Measurements from ENCODE around the gene VAV2.
"Not testable (repeated sequence)": the region's sequence is repeated elsewhere in the genome, so short reads cannot be mapped to it uniquely, and the experiment has no call there.

Gene VAV2

DNA sequence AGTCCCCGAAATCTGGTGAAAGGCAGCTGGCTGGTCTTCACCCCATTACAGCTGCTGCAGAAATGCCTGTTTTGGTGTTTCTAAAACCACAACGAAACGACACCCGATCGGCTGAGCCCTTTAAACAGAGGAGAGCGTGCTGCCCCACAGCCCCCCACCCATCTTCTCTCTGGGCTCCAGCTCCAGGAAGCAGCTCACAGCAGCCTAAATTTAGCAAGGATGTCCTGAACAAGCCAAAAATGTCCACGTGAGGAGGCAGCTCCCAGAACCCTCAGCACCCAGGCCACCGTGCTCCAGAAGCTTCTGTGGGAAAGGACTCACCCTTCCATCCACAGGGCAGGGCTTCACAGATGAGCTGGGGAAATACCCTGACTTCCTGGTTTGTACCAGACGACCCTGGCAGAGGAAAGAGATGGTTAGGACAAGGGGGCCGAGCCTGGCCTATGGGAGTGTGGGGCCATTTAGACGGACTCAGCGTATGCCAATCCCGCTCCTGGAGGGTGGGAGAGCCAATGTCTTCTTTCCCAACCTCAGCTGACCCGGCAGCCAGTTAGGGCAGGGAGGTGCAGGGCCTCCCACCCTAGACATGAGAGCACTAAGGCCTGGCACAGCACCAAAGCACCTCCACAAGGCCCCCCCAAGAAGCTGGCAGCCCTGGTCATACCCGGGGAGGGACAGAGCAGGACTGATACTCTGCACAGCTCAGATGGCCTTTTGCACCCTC is 214.9 kb downstream of the VAV2 start:
- no peak for DNase-seq

DNA sequence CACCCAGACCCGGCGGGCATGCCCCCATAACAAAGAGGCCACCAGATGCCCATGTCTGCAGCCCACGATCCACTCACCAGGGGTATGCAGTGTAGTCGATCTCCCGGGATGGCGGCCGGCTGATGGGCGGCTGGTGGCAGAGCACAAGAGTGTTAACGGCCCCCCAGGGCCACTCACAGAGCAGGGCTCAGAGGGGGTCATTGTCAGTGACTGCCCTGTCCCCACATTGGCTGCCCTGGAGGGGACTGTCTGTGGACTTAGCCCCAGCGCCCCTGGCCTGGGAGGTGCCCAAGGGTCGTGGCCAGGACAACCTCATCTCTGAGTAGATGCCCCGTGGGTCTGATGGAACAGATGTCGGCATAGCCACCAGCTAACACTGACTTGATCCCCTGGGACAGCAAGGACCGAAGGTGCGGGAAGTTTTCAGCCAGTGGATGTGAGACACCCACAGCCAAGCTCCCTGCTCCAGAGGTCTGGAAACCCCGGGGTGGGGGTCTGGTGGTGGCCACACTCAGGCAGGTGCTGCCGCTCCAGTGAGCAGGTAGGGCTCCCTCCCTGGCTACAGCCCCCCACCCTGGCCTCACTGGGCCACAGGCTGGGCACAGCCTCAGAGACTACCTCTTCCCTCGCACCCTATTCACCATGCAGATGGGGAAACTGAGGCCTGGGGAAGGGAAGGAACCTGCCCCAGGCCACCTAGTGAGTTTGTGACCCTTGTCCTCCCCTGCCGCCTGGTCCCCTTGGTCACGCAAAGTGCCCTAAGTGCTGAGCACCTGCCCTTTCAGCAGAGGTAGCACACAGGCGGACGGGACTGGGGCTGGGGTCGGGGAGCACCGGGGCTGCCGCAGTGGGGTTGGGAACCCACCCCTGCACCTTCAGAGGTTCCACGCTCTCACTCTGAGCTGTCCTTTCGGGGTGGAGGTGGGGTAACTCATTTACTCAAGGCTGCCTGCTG is 215.9 kb downstream of the VAV2 start:
- no peak for DNase-seq

GRCh38 chr9:133775291-133775690 is 216.8 kb downstream of the VAV2 start:
- DNase-seq, result no peak

- no peak for DNase-seq
Observed at GRCh38 chr9:133774799-133775198, 217.3 kb downstream of the VAV2 start.

DNA sequence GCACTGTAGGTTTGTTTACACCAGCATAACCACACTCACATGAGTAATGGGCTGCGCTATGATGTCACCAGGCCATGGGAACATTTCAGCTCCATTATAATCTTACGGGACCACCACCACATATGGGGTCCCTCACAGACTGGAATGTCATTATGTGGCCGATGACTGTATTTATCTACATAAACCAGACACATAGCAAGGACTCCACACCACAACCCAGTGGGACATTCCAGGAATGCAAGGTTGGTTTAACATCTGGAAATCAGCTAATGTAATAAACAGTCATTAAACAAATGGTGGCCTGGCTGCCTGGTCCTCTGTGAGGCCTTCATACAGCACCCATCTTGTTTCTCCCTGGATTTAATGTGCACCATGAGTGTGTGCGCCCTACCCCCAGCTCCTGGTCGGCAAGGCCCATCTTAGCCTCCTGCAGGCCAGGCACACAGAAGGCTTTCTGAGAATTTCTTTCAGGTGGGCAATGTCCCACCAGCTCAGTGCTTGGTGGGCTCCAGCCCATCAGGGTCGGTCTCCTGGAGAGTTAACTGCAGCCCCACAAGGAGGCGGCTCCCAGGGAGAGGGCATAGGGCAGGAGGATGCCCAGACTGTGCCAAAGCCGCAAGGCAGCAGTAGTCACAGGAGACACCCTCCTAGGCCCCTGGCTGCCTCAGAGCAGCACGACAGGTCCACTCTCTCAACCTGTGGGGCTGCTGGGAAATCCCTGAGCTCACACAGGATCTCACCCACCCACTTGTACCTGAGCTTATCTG is 218.1 kb downstream of the VAV2 start:
- no peak for DNase-seq

GRCh38 chr9:133772581-133772980 is 219.5 kb downstream of the VAV2 start:
- no peak for DNase-seq

GRCh38 chr9:133771486-133772482 is 220.3 kb downstream of the VAV2 start:
- DNase-seq, result no peak

GRCh38 chr9:133770076-133770777 is 221.9 kb downstream of the VAV2 start:
- no peak for DNase-seq

- no peak for DNase-seq
Observed at GRCh38 chr9:133769511-133770075, 222.5 kb downstream of the VAV2 start.

DNA sequence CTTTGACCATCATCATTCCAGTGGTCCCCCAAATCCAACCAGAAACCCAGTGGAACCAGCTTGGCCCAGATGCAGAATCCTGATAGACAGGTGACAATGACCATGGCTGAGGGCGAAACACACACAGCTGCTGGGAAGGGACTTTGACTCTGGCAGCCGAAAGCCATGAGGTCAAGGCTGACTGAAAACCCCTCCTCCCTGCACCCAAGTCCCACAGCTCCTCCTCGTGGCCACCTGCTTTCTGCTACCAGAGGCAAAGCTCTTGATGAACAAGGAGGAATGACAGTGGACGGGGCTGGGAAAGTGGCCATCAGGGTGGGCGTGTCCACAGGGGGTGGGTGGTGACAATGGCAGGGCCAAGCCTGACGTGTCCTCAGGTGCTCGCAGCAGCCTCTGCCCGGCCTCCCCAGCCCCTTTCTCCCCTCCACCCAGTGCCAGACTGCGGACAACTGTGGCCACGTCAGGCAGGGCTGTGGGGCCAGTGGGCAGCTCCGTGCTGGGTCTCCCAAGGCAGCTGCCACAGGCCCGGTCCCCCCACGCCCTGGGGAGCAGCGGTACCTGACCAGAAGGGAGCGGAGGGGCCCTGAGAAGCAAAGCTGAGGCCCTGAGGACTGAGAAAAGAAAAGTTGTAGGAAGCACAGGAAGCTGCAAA is 223.1 kb downstream of the VAV2 start:
- no peak for DNase-seq

DNA sequence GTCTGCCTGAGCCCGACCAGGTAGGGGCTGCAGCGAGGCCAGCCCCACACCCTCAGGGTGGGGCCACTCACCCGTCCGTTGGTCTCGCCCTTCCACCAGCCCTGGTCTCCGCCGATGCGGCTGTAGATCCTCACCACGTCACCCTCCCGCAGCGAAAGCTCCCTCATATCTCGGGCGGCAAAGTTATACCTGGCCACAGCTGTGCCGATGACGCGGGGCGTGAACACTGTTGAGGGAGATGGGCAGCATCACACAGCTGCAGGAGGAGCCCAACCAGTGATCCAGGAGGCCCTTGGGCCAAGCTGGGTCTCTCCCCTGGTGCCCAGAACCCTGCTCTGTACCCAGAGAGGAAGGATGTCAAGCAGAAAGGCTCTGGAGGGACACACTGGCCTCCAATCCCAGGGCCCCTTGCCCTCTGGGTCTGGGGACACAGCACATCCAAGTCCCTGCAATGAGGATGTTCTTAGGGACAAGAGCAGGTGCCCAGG is 223.7 kb downstream of the VAV2 start:
- DNase-seq, result no peak

- DNase-seq, result no peak
Observed at GRCh38 chr9:133767625-133768024, 224.5 kb downstream of the VAV2 start.

- no peak for DNase-seq
Observed at GRCh38 chr9:133767008-133767407, 225.1 kb downstream of the VAV2 start.

DNA sequence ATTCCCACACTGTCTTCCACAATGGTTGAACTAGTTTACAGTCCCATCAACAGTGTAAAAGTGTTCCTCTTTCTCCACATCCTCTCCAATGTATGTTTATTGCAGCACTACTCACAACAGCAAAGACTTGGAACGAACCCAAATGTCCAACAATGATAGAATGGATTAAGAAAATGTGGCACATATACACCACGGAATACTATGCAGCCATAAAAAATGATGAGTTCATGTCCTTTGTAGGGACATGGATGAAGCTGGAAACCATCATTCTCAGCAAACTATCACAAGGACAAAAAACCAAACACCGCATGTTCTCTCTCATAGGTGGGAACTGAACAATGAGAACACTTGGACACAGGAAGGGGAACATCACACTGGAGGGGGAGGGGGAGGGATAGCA is 225.9 kb downstream of the VAV2 start:
- not testable (repeated sequence) for DNase-seq

DNA sequence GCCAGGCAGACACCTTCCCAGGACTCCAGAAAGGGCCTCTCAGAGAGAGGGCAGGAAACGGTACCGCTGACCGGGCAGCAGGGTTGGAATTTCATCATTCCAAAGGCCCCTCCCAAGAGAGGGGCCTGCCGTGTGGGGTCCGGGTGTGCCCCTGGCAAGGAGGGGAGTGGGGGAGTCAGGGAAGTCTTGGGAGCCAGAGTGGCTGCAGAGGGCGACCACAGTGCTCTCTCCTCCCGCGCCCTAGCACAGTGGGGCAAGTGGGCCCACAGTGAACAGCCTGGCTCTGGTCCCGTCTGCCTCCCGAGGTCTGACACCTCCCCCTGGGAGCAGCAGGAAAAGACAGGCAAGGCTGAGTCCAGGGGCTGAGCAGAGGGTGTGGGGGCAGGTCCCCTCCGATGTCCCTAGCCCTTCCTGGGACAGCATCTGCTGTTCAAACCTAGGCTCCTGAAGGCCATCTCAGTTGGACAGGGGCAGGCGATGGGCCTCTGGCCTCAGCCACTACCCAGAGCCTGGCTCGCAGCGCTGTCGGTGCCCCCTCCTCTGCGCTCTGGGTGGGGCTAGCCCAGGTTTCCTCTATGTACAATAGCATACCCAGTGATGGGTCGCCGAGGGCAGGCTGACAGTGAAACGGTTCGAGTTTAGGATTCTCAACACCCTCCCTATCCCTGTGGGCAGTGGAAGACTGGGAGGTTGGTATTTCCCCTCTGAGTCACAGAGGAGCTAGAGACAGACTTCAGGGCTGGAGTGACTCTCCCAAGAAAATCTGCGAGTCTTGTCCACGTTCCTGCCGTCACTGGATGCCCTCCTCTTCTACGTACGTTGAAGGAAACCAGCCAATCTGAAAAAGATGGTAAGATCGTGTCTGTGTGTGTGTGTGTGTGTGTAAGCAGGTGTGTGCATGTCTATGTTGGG is 228.6 kb downstream of the VAV2 start:
- no peak for DNase-seq

- no peak for DNase-seq
Observed at GRCh38 chr9:133762488-133763271, 229.4 kb downstream of the VAV2 start.

- DNase-seq, result no peak
Observed at GRCh38 chr9:133761641-133762248, 230.4 kb downstream of the VAV2 start.
